Chondrocyte (in vitro differentiated cells): Measurements from ENCODE around the gene WNT11. TPM values are rescaled to one million over a fixed set of nuclear protein-coding genes. Genes with fewer than 3 reads are reported as not detected.

ENCODE experiments used
- DNase-seq: peaks from one replicate; pipeline ENCODE4 v3.0.0; 2021; ENCODE audit warnings: mixed read lengths, low spot score
- H3K27ac Mint-ChIP-seq: one replicate; pipeline ENCODE4 v1.8.0; 2021; ENCODE audit warnings: mild to moderate bottlenecking, moderate library complexity, mixed read lengths; ENCODE audit not compliant: unreplicated experiment
- H3K27me3 Mint-ChIP-seq: 2 replicates; pipeline ENCODE4 v1.8.0; 2021; ENCODE audit warnings: low read depth, mixed read lengths
- H3K36me3 Mint-ChIP-seq: 2 replicates; pipeline ENCODE4 v1.8.0; 2021; ENCODE audit warnings: low read depth, mixed read lengths
- H3K4me1 Mint-ChIP-seq: 2 replicates; pipeline ENCODE4 v1.8.0; 2021; ENCODE audit warnings: low read depth, mild to moderate bottlenecking, mixed read lengths
- H3K4me3 Mint-ChIP-seq: one replicate; pipeline ENCODE4 v1.8.0; 2021; ENCODE audit warnings: mild to moderate bottlenecking, moderate library complexity, mixed read lengths; ENCODE audit not compliant: unreplicated experiment
- H3K9me3 Mint-ChIP-seq: 2 replicates; pipeline ENCODE4 v1.8.0; 2021; ENCODE audit warnings: low read depth, mixed read lengths
- CTCF ChIP-seq: fragments of 200-600 bp; sonication (generic); IDR thresholded peaks from 2 replicates; pipeline ENCODE4 v1.5.0; 2021; ENCODE audit warnings: antibody characterized with exemption, mild to moderate bottlenecking, moderate library complexity
- total RNA-seq: library from RNA; stranded (reverse); gene quantifications from 3 replicates; pipeline ENCODE4 v1.2.1, GENCODE V29; 2021

The WNT11 gene
- total RNA-seq, 1 donor from 2014 or later = 24.5 TPM

GRCh38 chr11:76230392-76230791, 24.1 kb upstream of the WNT11 start:
- Mint-ChIP-seq H3K9me3 (no peaks in the 10 kb centered on the region), H3K27me3 (peaks cover 5% of the 10 kb centered on the region), H3K27ac (no peak overlapping the region), H3K4me3 (no peak overlapping the region), H3K36me3 (no peaks in the 10 kb centered on the region), H3K4me1 (peaks cover 21% of the 10 kb centered on the region)
- TF ChIP-seq CTCF = no peak
- DNase-seq = no peak

DNA sequence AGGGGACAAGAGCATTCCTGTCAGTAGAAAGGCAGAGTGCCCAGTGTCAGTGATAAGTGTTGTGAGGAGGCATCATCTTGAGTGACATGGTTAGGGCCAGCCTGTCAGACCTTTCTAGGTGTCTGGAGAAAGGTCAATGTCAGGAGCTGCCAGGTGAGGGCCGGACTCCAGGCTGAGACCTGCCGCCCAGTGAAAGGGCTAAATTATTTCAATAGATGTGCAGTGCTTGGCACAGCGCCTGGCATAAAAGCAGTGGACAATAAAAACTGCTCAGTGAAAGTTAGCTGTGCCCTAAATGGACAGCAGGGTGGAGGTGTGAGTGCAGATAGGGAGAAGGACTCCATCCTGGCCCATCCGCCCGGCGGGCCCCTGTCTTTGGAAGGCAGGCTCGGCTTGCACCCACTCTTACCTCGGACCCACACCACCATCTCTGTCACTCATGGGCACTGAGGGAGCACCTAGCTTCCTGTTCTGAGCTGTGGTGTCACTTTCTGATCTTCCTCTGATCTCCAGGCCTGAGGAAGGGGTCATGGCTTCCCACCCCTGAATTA, 23.5 kb upstream of the WNT11 start:
- H3K4me1 Mint-ChIP-seq = peaks cover 21% of the 10 kb centered on the region
- H3K27ac Mint-ChIP-seq = no peak overlapping the region
- H3K27me3 Mint-ChIP-seq = peaks cover 5% of the 10 kb centered on the region
- no peak for DNase-seq
- H3K4me3 Mint-ChIP-seq = no peak overlapping the region
- no peak for TF ChIP-seq CTCF
- H3K36me3 Mint-ChIP-seq = no peaks in the 10 kb centered on the region
- no peaks in the 10 kb centered on the region for H3K9me3 Mint-ChIP-seq

DNA sequence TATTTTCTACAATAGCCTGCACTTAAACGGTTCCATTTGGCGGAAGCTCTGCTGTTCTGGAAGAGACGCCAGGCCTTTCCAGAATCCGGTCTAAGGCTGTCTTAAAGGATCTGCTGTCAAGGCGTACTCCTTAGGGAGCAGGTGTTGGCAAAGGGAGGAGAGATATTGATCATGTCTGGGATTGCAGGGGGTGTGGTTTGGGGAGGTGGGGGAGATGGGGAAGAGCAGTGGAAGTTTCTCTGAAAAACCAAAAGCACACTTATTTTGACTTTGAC, 22.5 kb upstream of the WNT11 start:
- no peak for DNase-seq
- Mint-ChIP-seq H3K27me3 (peaks cover 5% of the 10 kb centered on the region), H3K36me3 (no peaks in the 10 kb centered on the region), H3K9me3 (no peaks in the 10 kb centered on the region), H3K4me3 (no peak overlapping the region), H3K4me1 (peaks cover 13% of the 10 kb centered on the region), H3K27ac (no peak overlapping the region)
- TF ChIP-seq CTCF = no peak

GRCh38 chr11:76228071-76228874, 22.0 kb upstream of the WNT11 start:
- no peak overlapping the region for H3K27ac Mint-ChIP-seq
- no peaks in the 10 kb centered on the region for H3K36me3 Mint-ChIP-seq
- peaks cover 5% of the 10 kb centered on the region for H3K27me3 Mint-ChIP-seq
- no peak for TF ChIP-seq CTCF
- no peak overlapping the region for H3K4me3 Mint-ChIP-seq
- H3K9me3 Mint-ChIP-seq = no peaks in the 10 kb centered on the region
- DNase-seq = no peak
- H3K4me1 Mint-ChIP-seq = peaks cover 8% of the 10 kb centered on the region

- H3K4me1 Mint-ChIP-seq = no peaks in the 10 kb centered on the region
- peaks cover 5% of the 10 kb centered on the region for H3K27me3 Mint-ChIP-seq
- no peak for DNase-seq
- TF ChIP-seq CTCF = no peak
- H3K36me3 Mint-ChIP-seq = no peaks in the 10 kb centered on the region
- no peak overlapping the region for H3K27ac Mint-ChIP-seq
- H3K9me3 Mint-ChIP-seq = no peaks in the 10 kb centered on the region
- no peak overlapping the region for H3K4me3 Mint-ChIP-seq
Measured at GRCh38 chr11:76226626-76227025, 20.3 kb upstream of the WNT11 start.
